Measurements from ENCODE around the gene CEP44. TPM values are rescaled to one million over a fixed set of nuclear protein-coding genes. Genes with fewer than 3 reads are reported as not detected.

The CEP44 gene
- total RNA-seq, 6 experiments from 2014 or later: 7.6 to 8.8 (median 8.2) TPM

GRCh38 chr4:174266416-174266815 is 17.3 kb upstream of the CEP44 start:
- DNase-seq: no peak
- Mint-ChIP-seq H3K4me3 (no peak overlapping the region), H3K9me3 (no peaks in the 10 kb centered on the region), H3K36me3 (ENCODE audit: low read depth) (no peaks in the 10 kb centered on the region), H3K27me3 (ENCODE audit: insufficient read depth) (no peaks in the 10 kb centered on the region; the same call in 1 of the 2 replicates), H3K27ac (no peak overlapping the region), H3K4me1 (ENCODE audit: low read depth) (no peaks in the 10 kb centered on the region)
- TF ChIP-seq CTCF (IDR thresholded peaks at IDR 0.05): no peak

DNA sequence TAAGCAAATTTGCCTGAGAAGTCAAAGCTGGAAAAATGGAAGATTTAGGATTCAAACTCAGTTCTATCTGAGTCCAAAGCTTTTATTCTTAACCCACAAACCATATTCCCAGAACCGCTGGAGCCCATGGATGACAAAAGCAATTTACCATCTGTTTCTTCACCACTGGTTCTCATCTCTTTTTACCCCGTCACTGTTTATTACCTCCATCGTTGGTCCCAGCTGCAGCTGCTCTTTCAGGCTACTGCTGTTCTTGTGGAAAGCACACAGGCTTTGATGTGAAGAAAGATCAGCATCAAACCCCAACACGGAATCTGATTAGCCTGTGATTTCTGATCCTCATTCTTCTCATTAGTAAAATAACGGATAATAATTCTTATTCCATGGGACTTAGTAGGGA is 9.8 kb upstream of the CEP44 start:
- TF ChIP-seq CTCF (IDR thresholded peaks at IDR 0.05): no peak
- H3K4me1 Mint-ChIP-seq (ENCODE audit: low read depth): peaks cover 13% of the 10 kb centered on the region
- DNase-seq: no peak
- H3K36me3 Mint-ChIP-seq (ENCODE audit: low read depth): peaks cover under 1% of the 10 kb centered on the region
- no peak overlapping the region for H3K27ac Mint-ChIP-seq
- no peaks in the 10 kb centered on the region for H3K9me3 Mint-ChIP-seq
- no peak overlapping the region for H3K4me3 Mint-ChIP-seq
- no peaks in the 10 kb centered on the region for H3K27me3 Mint-ChIP-seq (ENCODE audit: insufficient read depth)

DNA sequence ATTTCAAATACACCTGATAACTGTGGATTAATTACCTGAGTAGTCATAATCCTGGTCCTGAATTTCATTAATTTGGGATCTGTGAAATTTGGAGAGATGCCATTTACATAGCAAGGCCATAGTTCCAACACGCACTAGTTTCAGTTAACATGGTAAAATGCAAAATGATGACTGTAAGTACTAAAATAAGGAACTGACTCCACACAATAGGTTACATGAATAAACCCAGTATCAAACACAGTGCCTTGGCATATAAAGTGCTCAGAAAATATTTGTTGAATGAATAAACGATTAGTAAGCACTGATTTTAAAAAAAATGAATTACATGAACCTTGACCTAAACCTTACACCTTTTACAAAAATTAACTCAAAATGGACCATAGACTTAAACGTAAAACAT is 9.3 kb upstream of the CEP44 start:
- Mint-ChIP-seq H3K4me1 (ENCODE audit: low read depth) (peaks cover 18% of the 10 kb centered on the region), H3K27me3 (ENCODE audit: insufficient read depth) (no peaks in the 10 kb centered on the region), H3K4me3 (no peak overlapping the region), H3K27ac (no peak overlapping the region), H3K36me3 (ENCODE audit: low read depth) (peaks cover 5% of the 10 kb centered on the region), H3K9me3 (peaks cover 3% of the 10 kb centered on the region; the same call in 1 of the 2 replicates)
- DNase-seq: no peak
- no peak for TF ChIP-seq CTCF (IDR thresholded peaks at IDR 0.05)

- Mint-ChIP-seq H3K27ac (no peak overlapping the region), H3K36me3 (ENCODE audit: low read depth) (peaks cover 12% of the 10 kb centered on the region), H3K4me3 (no peak overlapping the region), H3K4me1 (ENCODE audit: low read depth) (peaks cover 18% of the 10 kb centered on the region), H3K27me3 (ENCODE audit: insufficient read depth) (no peaks in the 10 kb centered on the region), H3K9me3 (peaks cover 6% of the 10 kb centered on the region; the same call in 1 of the 2 replicates)
- no peak for DNase-seq
- no peak for TF ChIP-seq CTCF (IDR thresholded peaks at IDR 0.05)
These were observed 8.6 kb upstream of the CEP44 start for GRCh38 chr4:174275101-174275500.

DNA sequence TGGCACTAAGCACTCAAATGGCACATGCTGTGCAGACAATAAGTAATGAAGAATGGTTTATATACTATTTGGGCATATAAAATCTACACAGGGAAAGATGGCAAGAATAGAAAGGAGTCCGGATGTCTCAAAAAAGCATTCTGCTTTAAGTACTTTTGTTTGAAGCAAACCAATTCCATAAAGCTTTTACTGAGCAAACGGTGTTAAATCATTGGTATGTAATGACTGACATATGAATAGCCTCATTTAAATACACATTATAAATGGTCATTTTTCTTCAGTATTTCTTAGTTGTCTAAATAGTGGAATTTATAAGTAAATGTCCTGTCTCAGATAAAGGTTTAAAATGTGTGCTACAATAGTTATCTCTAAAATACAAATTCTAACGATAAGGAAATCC is 6.3 kb upstream of the CEP44 start:
- no peak overlapping the region for H3K4me3 Mint-ChIP-seq
- H3K9me3 Mint-ChIP-seq: peaks cover 6% of the 10 kb centered on the region; the same call in 1 of the 2 replicates
- no peak for DNase-seq

More for the DNA sequence above, 6.3 kb upstream of the CEP44 start:
- H3K27me3 Mint-ChIP-seq (ENCODE audit: insufficient read depth): no peaks in the 10 kb centered on the region; the same call in 1 of the 2 replicates
- peaks cover 39% of the 10 kb centered on the region for H3K4me1 Mint-ChIP-seq (ENCODE audit: low read depth)
- no peak overlapping the region for H3K27ac Mint-ChIP-seq
- peaks cover 17% of the 10 kb centered on the region for H3K36me3 Mint-ChIP-seq (ENCODE audit: low read depth)
- TF ChIP-seq CTCF (IDR thresholded peaks at IDR 0.05): no peak
